OCI-M2 (cell line): ENCODE data around the gene DCTN3.

ENCODE experiments used
- DNase-seq: peaks from one replicate; lab custom pipeline; 2025; ENCODE audit not compliant: unreplicated experiment; lab: John Stamatoyannopoulos, UW

Gene DCTN3

GRCh38 chr9:34575241-34575640 lies 45.1 kb downstream of the DCTN3 start:
- no peak for DNase-seq

GRCh38 chr9:34574571-34574970 lies 45.7 kb downstream of the DCTN3 start:
- DNase-seq, result no peak

- no peak for DNase-seq
Measured at GRCh38 chr9:34573599-34574325, 46.5 kb downstream of the DCTN3 start.

GRCh38 chr9:34572628-34573027 lies 47.7 kb downstream of the DCTN3 start:
- DNase-seq, result no peak

- DNase-seq, result no peak
Measured at GRCh38 chr9:34572092-34572491, 48.2 kb downstream of the DCTN3 start.

GRCh38 chr9:34571481-34571810 lies 48.8 kb downstream of the DCTN3 start:
- no peak for DNase-seq

GRCh38 chr9:34570809-34571480 lies 49.4 kb downstream of the DCTN3 start:
- no peak for DNase-seq

GRCh38 chr9:34570376-34570775 lies 49.9 kb downstream of the DCTN3 start:
- DNase-seq, result no peak

GRCh38 chr9:34568774-34569173 lies 51.5 kb downstream of the DCTN3 start:
- DNase-seq, result no peak

GRCh38 chr9:34568133-34568532 lies 52.2 kb downstream of the DCTN3 start:
- no peak for DNase-seq

- DNase-seq, result no peak
Measured at GRCh38 chr9:34566972-34567371, 53.3 kb downstream of the DCTN3 start.

- no peak for DNase-seq
Measured at GRCh38 chr9:34566322-34566721, 54.0 kb downstream of the DCTN3 start.

- no peak for DNase-seq
Measured at GRCh38 chr9:34565856-34566255, 54.4 kb downstream of the DCTN3 start.

GRCh38 chr9:34564617-34565016 lies 55.7 kb downstream of the DCTN3 start:
- no peak for DNase-seq
